ENCODE data around the gene IMMP2L. TPM values are rescaled to one million over a fixed set of nuclear protein-coding genes. Genes with fewer than 3 reads are reported as not detected.

The IMMP2L gene
- total and polyA plus RNA-seq, 2 of the 4 experiments (the other 2 are of a cell fraction): 5.8 to 9.3 TPM

- H2BK20ac ChIP-seq (ENCODE audit: low read depth, low read length): no peak overlapping the region
- H3K4me3 ChIP-seq (ENCODE audit: insufficient read depth, low read depth, low read length): peak overlapping the region; percentile 65
- no peaks in the 10 kb centered on the region for H3K9me1 ChIP-seq (ENCODE audit: insufficient read depth, low read length)
- peak overlapping the region; percentile 92 for H2AFZ ChIP-seq (replicated peaks; ENCODE audit: low read length, poor library complexity)
- no TSS peak for BruUV-seq (replicated peaks)
- peaks cover 3 to 6% of the 10 kb centered on the region in 2 experiments; a peak in 3 of 4 replicates for H3K79me1 ChIP-seq (ENCODE audit: low read depth in 1 of 2, low read length in 2 of 2)
- no peaks in the 10 kb centered on the region for H3K27me3 ChIP-seq (ENCODE audit: control insufficient read depth, insufficient read depth, low read length)
- H4K20me1 ChIP-seq (ENCODE audit: insufficient read depth, low read length): no peaks in the 10 kb centered on the region
- peak overlapping the region; percentile 70 for H2AK9ac ChIP-seq (replicated peaks; ENCODE audit: low read depth, low read length, poor library complexity)
- DNase-seq (peak; percentile 50), ATAC-seq (ENCODE audit: low read depth) (no peak)
- H3K4me1 ChIP-seq (ENCODE audit: control insufficient read depth, insufficient read depth, low read length): peaks cover 4% of the 10 kb centered on the region; the same call in 1 of the 2 replicates
- CTCF ChIA-PET: no interaction called here
- H4K5ac ChIP-seq (ENCODE audit: low read depth, low read length): no peak overlapping the region; the same call in 1 of the 2 replicates
- H3K56ac ChIP-seq (ENCODE audit: extremely low read depth, insufficient read depth, low read length): no peak overlapping the region
- H3K23ac ChIP-seq (ENCODE audit: low read depth, low read length): peak overlapping the region; percentile 30
- peak overlapping the region; percentile 56; the same call in 1 of the 2 replicates for H3K9ac ChIP-seq (ENCODE audit: low read depth, low read length)
- H3K14ac ChIP-seq (replicated peaks; ENCODE audit: low read depth, low read length): peak overlapping the region; percentile 41
- peak overlapping the region; percentile 28 for H3K4ac ChIP-seq (ENCODE audit: low read depth, low read length)
- WGBS, 2 experiments (ENCODE audit: extremely low coverage in 2 of 2, insufficient read length in 1 of 2): 0% methylated on average over 1 of the region's 4 CpGs; no CpG with 5 or more reads in 1 of the 2 experiments
- no peak overlapping the region; the same call in 1 of the 2 replicates for H4K91ac ChIP-seq (ENCODE audit: insufficient read depth, low read depth, low read length)
- H2BK5ac ChIP-seq (ENCODE audit: low read depth, low read length, poor library complexity, severe bottlenecking): no peak overlapping the region
- H3K4me2 ChIP-seq (ENCODE audit: low read depth, low read length): peak overlapping the region; percentile 81
- peak overlapping the region; percentile 24; the same call in 1 of the 2 replicates for H2BK120ac ChIP-seq (ENCODE audit: low read depth, low read length)
- in situ Hi-C loops (cut with MboI; ENCODE audit: low sequenced_read_pairs): no loop called here
- dilution Hi-C loops (cut with HindIII; ENCODE audit: low sequenced_read_pairs, unreplicated experiment): no loop called here
- H2BK15ac ChIP-seq (ENCODE audit: low read depth, low read length): no peak overlapping the region
- peak overlapping the region; percentile 80 to 81 for H4K8ac ChIP-seq (ENCODE audit: low read depth in 2 of 2, low read length in 2 of 2)
- POLR2A ChIA-PET (ENCODE audit: unreplicated experiment): no interaction called here
- no peak overlapping the region for H2AK5ac ChIP-seq (ENCODE audit: low read depth, low read length)
- H3K27ac ChIP-seq (ENCODE audit: insufficient read depth, low read length): no peak overlapping the region
- no peaks in the 10 kb centered on the region for H3K9me3 ChIP-seq (ENCODE audit: control insufficient read depth, insufficient read depth, low read length)
- intact Hi-C loops (cut with micrococcal nuclease): no loop called here
- H3K18ac ChIP-seq (ENCODE audit: low read depth, low read length): no peak overlapping the region
- peaks cover 1% of the 10 kb centered on the region; the same call in 1 of the 2 replicates for H3K36me3 ChIP-seq (ENCODE audit: control insufficient read depth, insufficient read depth, low read length)
- TF ChIP-seq CEBPB (IDR thresholded peaks at IDR 0.05; ENCODE audit: low read depth, low read length): no peak
- TF ChIP-seq BHLHE40 (IDR thresholded peaks at IDR 0.05; ENCODE audit: low read depth, low read length): no peak
- TF ChIP-seq MAFK (IDR thresholded peaks at IDR 0.05; ENCODE audit: low read depth, low read length): no peak
- TF ChIP-seq RFX5 (IDR thresholded peaks at IDR 0.05; ENCODE audit: low read depth, low read length): no peak
These were observed 1.3 kb downstream of the IMMP2L start for GRCh38 chr7:111560773-111561653.
